Activated CD4-positive, alpha-beta T cell treated with anti-CD3 and anti-CD28 coated beads for 36 hours (primary cell): Measurements from ENCODE around the gene URGCP. TPM values are rescaled to one million over a fixed set of nuclear protein-coding genes. Genes with fewer than 3 reads are reported as not detected.

Experiments used
- total RNA-seq, 2 experiments: library from RNA; stranded (reverse); gene quantifications; one replicate each; pipeline ENCODE4 v1.2.3, GENCODE V29; 2021

URGCP gene
- total RNA-seq, 2 experiments from 2014 or later: 22.2 to 23.0 TPM

Other genes with a start within 250 kb of the URGCP start
- 10 to 100 TPM; 76.9 to 77.1 TPM for gene COA1, start 177.1 kb downstream of the URGCP start, total RNA-seq
- gene BLVRA, start 147.9 kb downstream of the URGCP start, total RNA-seq: 10 to 100 TPM; 16.0 to 31.2 TPM
- gene MRPS24, start 37.1 kb downstream of the URGCP start, total RNA-seq: 100 to 1,000 TPM; 121 to 149 TPM
- gene UBE2D4, start 19.8 kb upstream of the URGCP start, total RNA-seq: 10 to 100 TPM; 10.1 to 10.7 TPM
- gene SPDYE1, start 91.3 kb upstream of the URGCP start, total RNA-seq: not detected
- 100 to 1,000 TPM; 106 to 117 TPM for gene DBNL, start 138.1 kb upstream of the URGCP start, total RNA-seq
- not detected for gene PGAM2, start 159.0 kb upstream of the URGCP start, total RNA-seq
- gene POLM, start 175.9 kb upstream of the URGCP start, total RNA-seq: 10 to 100 TPM; 27.0 to 29.9 TPM
- gene AEBP1, start 197.7 kb upstream of the URGCP start, total RNA-seq: 10 to 100 TPM; 18.2 to 18.3 TPM
- gene POLD2, start 217.0 kb upstream of the URGCP start, total RNA-seq: 100 to 1,000 TPM; 250 to 347 TPM
- gene MYL7, start 234.7 kb upstream of the URGCP start, total RNA-seq: not detected